Upper lobe of left lung (tissue), 6 donors: Measurements from ENCODE around the gene RHBDF2. TPM values are rescaled to one million over a fixed set of nuclear protein-coding genes. Genes with fewer than 3 reads are reported as not detected.

Experiments
- ATAC-seq, 2 donors: fragments of 200-7000 bp; cut with Tn5 transposase; one replicate each; pipeline ENCODE4 v1.9.1; 2022; ENCODE audit warnings: mild to moderate bottlenecking in 2 of 2, moderate library complexity in 2 of 2; ENCODE audit not compliant: low FRiP score in 2 of 2
- DNase-seq, 2 donors: peaks; one replicate each; pipeline ENCODE4 v3.0.0-alpha.2; 2019 to 2020
- H3K27ac ChIP-seq, 4 donors: fragments of 200-600 bp; sonication (generic); one replicate each; pipeline ENCODE4 v1.5.1; 2016 to 2019
- H3K27me3 ChIP-seq, 4 donors: fragments of 200-600 bp; sonication (generic); one replicate each; pipeline ENCODE4 v1.5.1; 2017 to 2019
- H3K36me3 ChIP-seq, 4 donors: fragments of 200-600 bp; sonication (generic); one replicate each; pipeline ENCODE4 v1.5.1; 2016 to 2019
- H3K4me1 ChIP-seq, 4 donors: fragments of 200-600 bp; sonication (generic); one replicate each; pipeline ENCODE4 v1.5.1; 2018 to 2019
- H3K4me3 ChIP-seq, 4 donors: fragments of 200-600 bp; sonication (generic); one replicate each; pipeline ENCODE4 v1.5.1; 2017 to 2019; ENCODE audit warnings: mild to moderate bottlenecking in 2 of 4, moderate library complexity in 1 of 4
- H3K9me3 ChIP-seq, 4 donors: fragments of 200-600 bp; sonication (generic); one replicate each; pipeline ENCODE4 v1.5.1; 2018 to 2019
- CTCF ChIP-seq, 6 experiments: fragments of 450-650 bp in 4 of 6; fragments of 200-600 bp in 2 of 6; sonication (generic) in 2 of 6; IDR thresholded peaks; one replicate each; pipeline ENCODE4 v1.5.1; 2016 to 2019; ENCODE audit warnings: antibody characterized with exemption in 6 of 6
- EP300 ChIP-seq, 4 donors: sonication (generic); formaldehyde crosslinking; IDR thresholded peaks; one replicate each; pipeline ENCODE4 v1.5.1; 2017; ENCODE audit warnings: antibody characterized with exemption in 4 of 4, control low read depth in 2 of 4
- POLR2A ChIP-seq, 4 donors: fragments of 450-650 bp; IDR thresholded peaks; one replicate each; pipeline ENCODE4 v1.5.1; 2016 to 2017; ENCODE audit warnings: antibody characterized with exemption in 4 of 4, mild to moderate bottlenecking in 2 of 4
- POLR2AphosphoS5 ChIP-seq, 2 donors: sonication (generic); formaldehyde crosslinking; IDR thresholded peaks; one replicate each; pipeline ENCODE4 v1.5.1; 2017; ENCODE audit warnings: antibody characterized with exemption in 2 of 2
- WGBS, 2 donors: methylation state at CpG; one replicate each; pipeline ENCODE4 v1.1.5; 2017 to 2018; 5-methylcytosine and 5-hydroxymethylcytosine counted together
- total RNA-seq, 6 donors: library from RNA; depleted of rRNA in 4 of 6; stranded (reverse); fragments of >200 nt in 4 of 6; gene quantifications; one replicate each; pipeline versions ENCODE4 v1.1.0 to v1.2.1, GENCODE V29; 2016 to 2021
- donor health status: DM: no; HTN: no; CAD: no; lungs with moderate emphysema.
- donor health status: DM: no; HTN: yes; CAD: no; lungs with severe emphysema.

Gene RHBDF2
- total RNA-seq, 6 donors from 2014 or later: 34.3 to 137 (median 47.6) TPM

- TF ChIP-seq POLR2A (IDR thresholded peaks at IDR 0.05) (no peak), EP300 (IDR thresholded peaks at IDR 0.05) (no peak), POLR2AphosphoS5 (IDR thresholded peaks at IDR 0.05) (no peak), CTCF (IDR thresholded peaks at IDR 0.05) (no peak)
- WGBS, 2 donors: 84 to 87% methylated on average over 8 of the region's 8 CpGs
- ATAC-seq (no peak), DNase-seq (peak in 1 of 2 donors; percentile 45)
- no peak overlapping the region for H3K4me3 ChIP-seq
- H3K27ac ChIP-seq: peak overlapping the region; percentile 91 to 95 (median 94)
- no peaks in the 10 kb centered on the region for H3K27me3 ChIP-seq
- peaks cover 39 to 48% (median 42%) of the 10 kb centered on the region in 4 donors for H3K4me1 ChIP-seq
- no peaks in the 10 kb centered on the region for H3K36me3 ChIP-seq
- H3K9me3 ChIP-seq: no peaks in the 10 kb centered on the region
These were observed 1.4 kb upstream of the RHBDF2 start for GRCh38 chr17:76502341-76503211.

- peaks cover 44 to 55% (median 48%) of the 10 kb centered on the region in 4 donors for H3K4me1 ChIP-seq
- peak overlapping the region in 3 of 4 donors; percentile 74 to 82 (median 75) for H3K4me3 ChIP-seq
- H3K36me3 ChIP-seq: no peaks in the 10 kb centered on the region
- no peaks in the 10 kb centered on the region for H3K9me3 ChIP-seq
- no peaks in the 10 kb centered on the region for H3K27me3 ChIP-seq
- ATAC-seq (no peak), DNase-seq (no peak)
- TF ChIP-seq POLR2A (IDR thresholded peaks at IDR 0.05): no peak
- no peak for TF ChIP-seq EP300 (IDR thresholded peaks at IDR 0.05)
- TF ChIP-seq CTCF (IDR thresholded peaks at IDR 0.05): no peak
- peak in 1 of 2 donors; percentile 6 for TF ChIP-seq POLR2AphosphoS5 (IDR thresholded peaks at IDR 0.05)
- peak overlapping the region; percentile 91 to 95 (median 94) for H3K27ac ChIP-seq
- WGBS, 2 donors: 48 to 68% methylated on average over 3 to 11 of the region's 11 CpGs
These were observed 644 bp upstream of the RHBDF2 start for GRCh38 chr17:76501827-76502307.

- Histone ChIP-seq H3K27ac (peak overlapping the region; percentile 91 to 95 (median 94)), H3K36me3 (no peaks in the 10 kb centered on the region), H3K4me3 (peak overlapping the region; percentile 71 to 82 (median 74)), H3K9me3 (no peaks in the 10 kb centered on the region), H3K27me3 (no peaks in the 10 kb centered on the region), H3K4me1 (peaks cover 47 to 58% (median 53%) of the 10 kb centered on the region in 4 donors)
- DNase-seq: no peak
- 3 to 10% methylated on average over 6 to 10 of the region's 10 CpGs for WGBS, 2 donors
- no peak for ATAC-seq
- TF ChIP-seq POLR2A (IDR thresholded peaks at IDR 0.05) (no peak), POLR2AphosphoS5 (IDR thresholded peaks at IDR 0.05) (no peak), EP300 (IDR thresholded peaks at IDR 0.05) (no peak), CTCF (IDR thresholded peaks at IDR 0.05) (no peak)
These were observed 541 bp downstream of the RHBDF2 start for GRCh38 chr17:76500747-76501017.

- WGBS, 2 donors: 47 to 60% methylated on average over 12 to 17 of the region's 17 CpGs
- no peaks in the 10 kb centered on the region for H3K27me3 ChIP-seq
- peak overlapping the region; percentile 91 to 95 (median 94) for H3K27ac ChIP-seq
- ATAC-seq (no peak), DNase-seq (peak in 1 of 2 donors; percentile 49)
- peaks cover 47 to 61% (median 53%) of the 10 kb centered on the region in 4 donors for H3K4me1 ChIP-seq
- H3K9me3 ChIP-seq: no peaks in the 10 kb centered on the region
- peak overlapping the region; percentile 71 to 82 (median 74) for H3K4me3 ChIP-seq
- TF ChIP-seq EP300 (IDR thresholded peaks at IDR 0.05): no peak
- peak; percentile 19 to 90 for TF ChIP-seq POLR2AphosphoS5 (IDR thresholded peaks at IDR 0.05)
- TF ChIP-seq CTCF (IDR thresholded peaks at IDR 0.05): no peak
- peak in 2 of 4 donors; percentile 34 to 61 for TF ChIP-seq POLR2A (IDR thresholded peaks at IDR 0.05)
- no peaks in the 10 kb centered on the region for H3K36me3 ChIP-seq
These were observed 1.0 kb downstream of the RHBDF2 start for GRCh38 chr17:76500074-76500746.
